Coronary artery (tissue), 2 donors: ENCODE measurements around the gene SLC23A2.
A peak's percentile ranks its signal among the peaks of the same experiment; 100 is the strongest.

ENCODE experiments used
- DNase-seq: peaks from one replicate; pipeline ENCODE4 v3.0.0-alpha.2; 2017; ENCODE audit warnings: low spot score
- H3K27ac ChIP-seq, 2 donors: fragments of 200-600 bp; sonication (generic); one replicate each; pipeline ENCODE4 v1.5.1; 2016 to 2019
- H3K4me3 ChIP-seq: fragments of 200-600 bp; sonication (generic); 2 replicates; pipeline ENCODE4 v1.5.1; 2016; ENCODE audit warnings: mild to moderate bottlenecking, moderate library complexity
- TF ChIP-seq, protein P1 (sequence below): fragments of 200-600 bp; sonication (generic); IDR thresholded peaks from one replicate; pipeline ENCODE4 v1.5.1; 2019; ENCODE audit warnings: antibody characterized with exemption

The SLC23A2 gene

DNA sequence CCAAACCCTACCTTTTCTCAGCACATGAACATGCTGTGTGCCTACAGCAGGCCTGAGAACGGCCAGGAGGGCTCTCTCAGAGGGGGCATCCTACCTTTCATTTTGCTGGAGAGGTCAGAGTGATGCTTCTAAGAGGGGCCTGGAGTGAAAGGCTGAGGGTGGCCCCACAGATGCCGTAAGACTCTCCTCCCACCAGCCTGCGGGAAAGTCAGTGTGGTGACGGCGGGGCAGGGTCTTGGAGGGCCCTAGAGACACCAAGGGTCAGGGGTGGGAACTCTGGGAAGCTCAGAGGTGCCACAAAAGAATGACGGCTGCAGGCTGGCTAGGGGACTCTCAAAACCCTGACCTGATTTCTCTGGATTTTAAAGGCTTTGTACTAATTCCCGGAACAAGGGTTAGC is 107.6 kb downstream of the SLC23A2 start:
- Histone ChIP-seq H3K27ac (no peak overlapping the region), H3K4me3 (no peak overlapping the region)
- DNase-seq = peak; percentile 57
- TF ChIP-seq, protein P1, sequence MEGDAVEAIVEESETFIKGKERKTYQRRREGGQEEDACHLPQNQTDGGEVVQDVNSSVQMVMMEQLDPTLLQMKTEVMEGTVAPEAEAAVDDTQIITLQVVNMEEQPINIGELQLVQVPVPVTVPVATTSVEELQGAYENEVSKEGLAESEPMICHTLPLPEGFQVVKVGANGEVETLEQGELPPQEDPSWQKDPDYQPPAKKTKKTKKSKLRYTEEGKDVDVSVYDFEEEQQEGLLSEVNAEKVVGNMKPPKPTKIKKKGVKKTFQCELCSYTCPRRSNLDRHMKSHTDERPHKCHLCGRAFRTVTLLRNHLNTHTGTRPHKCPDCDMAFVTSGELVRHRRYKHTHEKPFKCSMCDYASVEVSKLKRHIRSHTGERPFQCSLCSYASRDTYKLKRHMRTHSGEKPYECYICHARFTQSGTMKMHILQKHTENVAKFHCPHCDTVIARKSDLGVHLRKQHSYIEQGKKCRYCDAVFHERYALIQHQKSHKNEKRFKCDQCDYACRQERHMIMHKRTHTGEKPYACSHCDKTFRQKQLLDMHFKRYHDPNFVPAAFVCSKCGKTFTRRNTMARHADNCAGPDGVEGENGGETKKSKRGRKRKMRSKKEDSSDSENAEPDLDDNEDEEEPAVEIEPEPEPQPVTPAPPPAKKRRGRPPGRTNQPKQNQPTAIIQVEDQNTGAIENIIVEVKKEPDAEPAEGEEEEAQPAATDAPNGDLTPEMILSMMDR = no peak

DNA sequence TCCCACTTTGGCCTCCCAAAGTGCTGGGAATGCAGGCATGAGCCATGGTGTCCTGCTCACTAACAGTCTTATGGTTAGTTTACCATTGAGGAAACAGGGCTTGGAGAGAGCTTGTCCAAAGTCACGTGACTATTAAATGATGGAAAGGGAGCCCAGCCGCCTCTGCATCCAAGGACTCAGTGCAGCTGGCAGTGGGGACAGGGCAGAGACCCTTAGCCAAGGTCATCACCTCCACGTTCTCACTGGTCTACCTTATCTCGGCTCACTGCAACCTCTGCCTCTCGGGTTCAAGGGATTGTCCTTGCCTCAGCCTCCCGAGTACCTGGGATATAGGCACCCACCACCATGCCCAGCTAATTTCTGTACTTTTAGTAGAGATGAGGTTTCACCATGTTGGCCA is 109.3 kb downstream of the SLC23A2 start:
- Histone ChIP-seq H3K27ac (no peak overlapping the region), H3K4me3 (no peak overlapping the region)
- TF ChIP-seq, protein P1 = no peak
- DNase-seq = peak; percentile 56

DNA sequence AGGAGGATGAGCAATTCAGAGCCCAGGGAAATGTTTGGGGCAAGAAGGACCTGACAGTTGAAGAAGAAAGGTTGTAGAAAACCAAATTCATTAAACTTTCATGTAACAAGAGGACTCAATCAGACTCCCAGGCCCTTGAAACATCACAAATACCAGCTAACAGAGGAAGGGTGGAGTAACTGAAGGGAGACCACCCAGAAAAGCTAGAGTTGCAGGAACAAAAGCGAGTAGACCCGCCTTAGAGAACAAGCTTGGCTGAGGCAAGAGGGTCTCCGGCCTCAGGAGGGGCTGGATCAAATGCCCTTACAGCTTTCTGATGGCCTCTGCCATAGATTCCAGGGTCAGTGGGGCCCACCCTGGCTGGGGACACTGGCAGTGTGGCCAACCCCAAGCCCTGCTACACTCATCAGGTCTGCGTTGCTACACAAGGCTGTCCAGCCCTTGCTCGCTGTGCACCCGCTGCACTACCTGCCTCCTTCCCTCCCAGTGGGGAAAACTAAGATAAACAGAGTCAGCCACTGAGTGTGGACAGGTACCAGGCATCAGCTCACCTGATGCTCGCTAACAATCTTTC is 110.0 kb downstream of the SLC23A2 start:
- Histone ChIP-seq H3K4me3 (no peak overlapping the region), H3K27ac (no peak overlapping the region)
- TF ChIP-seq, protein P1 = no peak
- peak; percentile 38 for DNase-seq

DNA sequence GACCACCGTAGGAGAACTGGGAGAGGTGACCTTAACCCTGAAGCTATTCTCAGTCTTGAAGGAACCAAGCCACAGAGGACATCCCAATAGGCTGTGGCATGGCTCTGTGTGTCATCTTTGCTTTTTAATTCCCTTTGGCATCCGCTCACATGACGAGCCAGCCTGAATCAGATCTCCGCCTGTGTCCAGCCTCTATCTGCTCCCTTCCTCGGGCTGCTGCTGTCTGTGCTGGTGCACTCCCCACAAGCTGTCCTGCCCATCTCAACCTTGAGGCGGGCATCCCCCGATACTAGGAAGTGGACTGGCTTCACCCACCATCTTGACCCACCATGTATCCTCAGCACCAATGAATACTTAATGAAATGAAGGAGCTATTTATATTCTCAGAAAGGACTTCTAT is 111.9 kb downstream of the SLC23A2 start:
- H3K4me3 ChIP-seq = no peak overlapping the region
- no peak for DNase-seq
- TF ChIP-seq, protein P1 = no peak

DNA sequence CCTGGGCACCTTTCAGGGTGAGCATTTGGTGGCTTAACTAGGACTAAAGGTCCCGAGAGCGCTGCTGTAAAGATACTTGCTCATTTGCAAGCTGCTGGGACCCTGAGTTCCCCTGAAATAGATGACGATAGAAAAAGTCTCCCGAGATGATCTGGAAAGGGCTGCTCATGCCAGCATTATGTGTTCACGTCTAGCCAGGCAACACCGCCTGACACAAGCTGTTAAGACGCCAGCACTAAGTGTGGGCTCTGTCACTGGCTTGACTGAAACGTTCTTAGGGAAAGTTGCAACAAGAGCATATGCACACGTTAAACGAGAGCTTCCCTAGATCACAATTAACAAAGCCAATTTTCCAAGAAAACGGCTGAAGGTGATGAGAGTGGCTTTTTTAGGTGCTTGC is 113.7 kb downstream of the SLC23A2 start:
- DNase-seq = peak; percentile 50
- Histone ChIP-seq H3K4me3 (no peak overlapping the region), H3K27ac (no peak overlapping the region)
- TF ChIP-seq, protein P1 = no peak

More for the DNA sequence above, 111.9 kb downstream of the SLC23A2 start:
- H3K27ac ChIP-seq = no peak overlapping the region

DNA sequence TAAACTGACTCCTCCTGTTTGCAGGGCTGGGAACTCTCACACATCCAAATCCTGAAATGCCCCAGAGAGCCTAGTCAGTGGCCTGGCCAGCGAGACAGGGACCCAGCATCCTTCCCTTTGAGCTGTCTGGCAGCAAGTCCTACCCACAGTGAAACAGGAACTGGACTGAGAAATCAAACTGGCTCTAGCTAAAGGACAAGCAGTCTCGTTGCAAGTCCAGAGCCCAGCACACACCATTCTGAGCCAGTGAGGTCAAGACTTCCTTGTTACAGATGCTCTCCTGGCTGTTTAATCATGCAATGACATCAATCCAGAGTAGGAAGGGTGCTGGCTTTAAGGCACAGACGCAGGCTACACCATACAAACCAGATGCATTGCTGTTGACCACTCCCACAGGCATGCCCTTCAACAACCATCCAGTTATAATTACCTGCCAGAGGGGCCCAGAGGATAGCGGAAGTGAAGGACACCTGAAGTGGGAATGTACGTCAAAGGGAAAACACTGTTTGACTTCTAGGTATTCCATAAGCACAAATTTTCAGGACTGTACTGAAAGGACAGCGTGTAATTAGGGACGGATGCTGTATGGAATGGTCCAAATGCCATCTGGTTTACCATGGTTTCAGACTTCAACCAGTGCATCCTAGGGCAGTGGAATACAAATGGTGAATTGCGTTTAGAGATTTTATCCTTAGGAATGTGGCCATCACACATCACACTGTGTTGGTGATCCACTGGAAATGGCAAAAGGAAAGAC is 114.4 kb downstream of the SLC23A2 start:
- DNase-seq = peak; percentile 56
- H3K4me3 ChIP-seq = no peak overlapping the region
- TF ChIP-seq, protein P1 = no peak
- no peak overlapping the region for H3K27ac ChIP-seq

DNA sequence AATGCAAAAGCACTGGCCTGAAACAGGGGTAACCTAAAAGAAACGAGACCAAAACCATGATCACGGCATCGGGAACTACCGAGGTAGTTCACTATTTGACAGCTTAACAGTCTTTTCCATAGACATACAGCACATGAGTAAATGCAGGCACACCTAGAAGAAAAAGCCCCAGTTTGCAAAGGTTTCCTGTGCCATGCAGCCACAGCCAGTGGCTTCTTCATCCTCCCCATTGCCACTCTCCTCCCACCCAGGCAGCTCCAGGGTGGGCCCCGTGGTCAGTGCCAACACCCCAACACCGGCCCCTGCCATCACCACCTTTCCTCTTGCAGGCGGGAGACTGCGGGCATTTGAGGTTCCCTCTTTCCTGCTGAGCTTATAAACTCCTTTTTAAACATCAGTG is 115.4 kb downstream of the SLC23A2 start:
- peak; percentile 65 for DNase-seq
- TF ChIP-seq, protein P1 = no peak
- Histone ChIP-seq H3K4me3 (no peak overlapping the region), H3K27ac (no peak overlapping the region)
